ENCODE measurements around the gene MEF2C. TPM values are rescaled to one million over a fixed set of nuclear protein-coding genes. Genes with fewer than 3 reads are reported as not detected.

MEF2C gene
- total RNA-seq, 2 experiments from 2014 or later = 0.60 to 0.87 TPM

DNA sequence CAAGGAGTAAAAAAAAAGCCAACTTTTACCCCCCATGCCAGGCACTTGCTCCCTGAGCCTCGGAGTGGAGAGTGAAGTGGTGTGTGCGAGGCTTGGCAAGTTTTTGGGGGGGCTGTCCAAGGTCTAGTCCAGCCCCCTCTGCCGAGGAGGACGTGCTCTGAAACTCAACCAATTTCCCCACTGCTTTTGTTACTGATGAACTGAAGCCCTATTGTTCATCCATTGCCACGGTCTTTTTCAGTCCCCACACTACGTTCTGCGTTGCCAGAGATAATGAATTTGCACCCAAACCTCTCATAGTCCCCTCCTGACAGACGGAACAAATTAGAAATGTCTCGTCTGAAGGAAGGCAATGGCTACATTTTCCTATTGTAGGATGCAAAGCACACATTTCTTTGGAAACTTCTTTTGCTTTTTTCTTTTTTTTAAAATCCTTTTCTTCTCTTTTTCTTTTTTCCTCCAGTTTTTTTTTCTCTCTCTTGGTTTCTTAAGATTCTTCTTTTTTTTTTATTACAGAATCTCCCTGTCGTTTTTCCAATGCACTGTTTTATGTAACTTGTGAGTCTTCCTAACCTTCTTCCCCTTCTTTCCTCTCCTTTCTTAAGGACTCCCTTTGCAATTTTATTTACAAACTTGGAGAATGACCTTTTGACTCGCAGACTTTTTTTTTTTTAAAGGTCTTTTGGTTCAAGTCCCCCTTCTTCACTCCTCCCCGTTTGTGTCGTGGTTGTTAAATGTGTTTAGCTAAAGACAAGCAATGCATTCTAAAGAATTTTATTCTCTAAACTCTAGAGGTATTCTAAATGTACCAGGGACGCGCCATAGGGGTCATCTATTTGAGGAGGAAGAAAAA is 209.5 kb downstream of the MEF2C start:
- Histone ChIP-seq H3K27me3 (ENCODE audit: control insufficient read depth in 1 of 2, insufficient read depth in 2 of 2, low read length in 2 of 2) (peaks cover 75 to 97% of the 10 kb centered on the region in 2 experiments), H3K4me1 (ENCODE audit: insufficient read depth, low read length) (peaks cover 27% of the 10 kb centered on the region), H3K4me3 (ENCODE audit: low read length) (no peak overlapping the region), H3K9me3 (ENCODE audit: control insufficient read depth in 1 of 2, insufficient read depth in 1 of 2, low read length in 2 of 2) (peaks cover 5 to 45% of the 10 kb centered on the region in 2 experiments), H3K27ac (ENCODE audit: low read depth in 1 of 2, low read length in 2 of 2) (no peak overlapping the region), H3K36me3 (ENCODE audit: insufficient read depth, low read length) (no peaks in the 10 kb centered on the region)
- Mint-ChIP-seq H3K36me3 (ENCODE audit: low read depth) (no peaks in the 10 kb centered on the region), H3K4me1 (ENCODE audit: low read depth) (peaks cover 29% of the 10 kb centered on the region), H3K27me3 (peaks cover 94% of the 10 kb centered on the region), H3K4me3 (peak overlapping the region; percentile 38), H3K27ac (no peak overlapping the region), H3K9me3 (peaks cover 2% of the 10 kb centered on the region)
- no peak for DNase-seq
- TF ChIP-seq CTCF (IDR thresholded peaks at IDR 0.05) = no peak
- no peak for ATAC-seq (ENCODE audit: poor library complexity)
- ChIA-PET CTCF (interaction anchor here (0.7 kb wide), 1 partner anchor 17 kb away, joined by 3 read pairs; no protein-coding TSS in a partner anchor), POLR2A (interaction anchor here (1.3 kb wide), 1 partner anchor 8 kb away, joined by 3 read pairs; no protein-coding TSS in a partner anchor)
- intact Hi-C loops (cut with DNase I, micrococcal nuclease) = no loop called here

GRCh38 chr5:88672644-88673252 is 210.2 kb downstream of the MEF2C start:
- CTCF ChIA-PET = no interaction called here
- Mint-ChIP-seq H3K36me3 (ENCODE audit: low read depth) (no peaks in the 10 kb centered on the region), H3K9me3 (peaks cover 2% of the 10 kb centered on the region), H3K4me3 (no peak overlapping the region), H3K27ac (no peak overlapping the region), H3K27me3 (peaks cover 95% of the 10 kb centered on the region), H3K4me1 (ENCODE audit: low read depth) (peaks cover 32% of the 10 kb centered on the region)
- no peak for DNase-seq
- Histone ChIP-seq H3K36me3 (ENCODE audit: insufficient read depth, low read length) (no peaks in the 10 kb centered on the region), H3K9me3 (ENCODE audit: control insufficient read depth in 1 of 2, insufficient read depth in 1 of 2, low read length in 2 of 2) (peaks cover 9 to 38% of the 10 kb centered on the region in 2 experiments), H3K4me1 (ENCODE audit: insufficient read depth, low read length) (peaks cover 29% of the 10 kb centered on the region), H3K4me3 (ENCODE audit: low read length) (no peak overlapping the region), H3K27me3 (ENCODE audit: control insufficient read depth in 1 of 2, insufficient read depth in 2 of 2, low read length in 2 of 2) (peaks cover 74 to 98% of the 10 kb centered on the region in 2 experiments), H3K27ac (ENCODE audit: low read depth in 1 of 2, low read length in 2 of 2) (no peak overlapping the region)
- intact Hi-C loops (cut with DNase I, micrococcal nuclease) = no loop called here
- no peak for ATAC-seq (ENCODE audit: poor library complexity)
- POLR2A ChIA-PET = no interaction called here
- TF ChIP-seq CTCF (IDR thresholded peaks at IDR 0.05) = no peak

DNA sequence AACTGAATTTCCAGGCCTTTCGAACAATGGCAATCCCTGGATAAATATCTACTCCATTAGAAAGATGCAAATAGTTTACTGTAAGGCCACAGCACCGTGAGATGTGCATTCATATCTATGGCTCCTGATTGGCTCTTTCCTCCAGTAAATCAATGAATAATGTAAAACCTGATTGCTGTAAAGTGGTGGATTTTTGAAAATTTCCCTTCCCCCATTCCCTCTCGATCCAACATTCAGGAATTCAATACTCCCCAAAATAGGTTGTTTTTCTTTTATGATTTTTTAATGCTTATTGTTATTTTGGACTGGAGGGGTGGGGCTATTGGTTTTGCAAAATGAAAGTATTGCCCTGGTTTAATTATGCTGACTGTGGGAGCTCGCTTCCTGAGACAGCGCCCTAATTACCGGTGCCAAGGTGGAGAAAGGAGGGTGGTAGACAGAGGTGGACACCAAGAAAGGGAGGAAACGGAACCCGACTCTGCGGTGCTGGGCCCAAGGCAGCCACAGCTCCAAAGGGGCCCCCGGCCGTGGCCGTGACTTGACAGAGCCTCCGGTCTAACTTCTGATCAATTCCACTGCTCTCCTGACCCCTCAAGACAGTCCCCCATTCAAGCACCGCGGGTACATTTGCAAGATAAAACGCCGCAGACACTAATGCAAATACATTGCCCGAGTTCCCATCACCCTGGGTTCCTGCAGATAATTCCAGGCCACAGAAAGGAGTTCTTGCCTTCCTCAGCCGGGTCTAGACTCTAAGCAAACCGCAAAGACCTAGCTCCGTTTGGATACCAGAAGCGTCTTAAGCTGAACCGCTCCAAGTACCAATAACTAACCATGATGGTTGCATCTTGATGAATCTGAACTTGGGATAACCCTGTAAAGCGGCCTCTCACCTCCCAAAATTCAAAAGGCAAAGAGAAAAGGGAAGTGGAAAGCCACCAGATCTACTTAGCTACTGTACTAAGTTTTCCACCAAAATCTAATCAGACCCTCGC is 211.2 kb downstream of the MEF2C start:
- peaks cover 40% of the 10 kb centered on the region for H3K4me1 Mint-ChIP-seq (ENCODE audit: low read depth)
- intact Hi-C loops (cut with DNase I, micrococcal nuclease) = no loop called here

More for the DNA sequence above, 211.2 kb downstream of the MEF2C start:
- Histone ChIP-seq H3K4me3 (ENCODE audit: low read length) (no peak overlapping the region), H3K4me1 (ENCODE audit: insufficient read depth, low read length) (peaks cover 38% of the 10 kb centered on the region), H3K36me3 (ENCODE audit: insufficient read depth, low read length) (no peaks in the 10 kb centered on the region), H3K9me3 (ENCODE audit: control insufficient read depth in 1 of 2, insufficient read depth in 1 of 2, low read length in 2 of 2) (peaks cover 10 to 42% of the 10 kb centered on the region in 2 experiments), H3K27ac (ENCODE audit: low read depth in 1 of 2, low read length in 2 of 2) (no peak overlapping the region), H3K27me3 (ENCODE audit: control insufficient read depth in 1 of 2, insufficient read depth in 2 of 2, low read length in 2 of 2) (peaks cover 76 to 98% of the 10 kb centered on the region in 2 experiments)
- ATAC-seq (ENCODE audit: poor library complexity) = no peak
- H3K27me3 Mint-ChIP-seq = peaks cover 97% of the 10 kb centered on the region
- POLR2A ChIA-PET = no interaction called here
- H3K27ac Mint-ChIP-seq = no peak overlapping the region
- peaks cover 2% of the 10 kb centered on the region for H3K9me3 Mint-ChIP-seq
- no peak for TF ChIP-seq CTCF (IDR thresholded peaks at IDR 0.05)
- CTCF ChIA-PET = no interaction called here
- H3K36me3 Mint-ChIP-seq (ENCODE audit: low read depth) = no peaks in the 10 kb centered on the region
- H3K4me3 Mint-ChIP-seq = no peak overlapping the region
- DNase-seq = no peak
